Femur (tissue), 1 donor: ENCODE measurements around the gene SYDE1.
"Not testable (repeated sequence)": the region's sequence is repeated elsewhere in the genome, so short reads cannot be mapped to it uniquely, and the experiment has no call there.

ENCODE experiments used
- DNase-seq: peaks from one replicate; pipeline ENCODE4 v3.0.0-alpha.2; 2017

The SYDE1 gene

GRCh38 chr19:15107061-15108010 lies at the start of gene SYDE1:
Gene SYDE1, plus strand, starts transcription at chr19:15107401. Its CDS starts 33 bp downstream, at chr19:15107434.
- peak; percentile 82 for DNase-seq

GRCh38 chr19:15062036-15062435 lies 45.2 kb upstream of the SYDE1 start:
- no peak for DNase-seq

GRCh38 chr19:15070386-15070785 lies 36.8 kb upstream of the SYDE1 start:
- DNase-seq, result not testable (repeated sequence)

- no peak for DNase-seq
These were observed 34.1 kb upstream of the SYDE1 start for GRCh38 chr19:15072930-15073647.

GRCh38 chr19:15074371-15074770 lies 32.8 kb upstream of the SYDE1 start:
- DNase-seq, result no peak

GRCh38 chr19:15075806-15076205 lies 31.4 kb upstream of the SYDE1 start:
- DNase-seq, result no peak

GRCh38 chr19:15080002-15080401 lies 27.2 kb upstream of the SYDE1 start:
- DNase-seq, result not testable (repeated sequence)

- no peak for DNase-seq
These were observed 25.3 kb upstream of the SYDE1 start, which contains the start of gene OR1I1 for GRCh38 chr19:15081911-15082310. Gene OR1I1, plus strand, starts transcription at chr19:15082211. Its CDS starts 4,855 bp downstream, at chr19:15087066.

GRCh38 chr19:15087182-15087581 lies 20.0 kb upstream of the SYDE1 start:
- no peak for DNase-seq

GRCh38 chr19:15091918-15092753 lies 15.1 kb upstream of the SYDE1 start:
- peak; percentile 41 for DNase-seq

- DNase-seq, result no peak
These were observed 14.2 kb upstream of the SYDE1 start for GRCh38 chr19:15093001-15093400.

GRCh38 chr19:15096223-15096622 lies 11.0 kb upstream of the SYDE1 start:
- no peak for DNase-seq

- DNase-seq, result not testable (repeated sequence)
These were observed 9.2 kb upstream of the SYDE1 start for GRCh38 chr19:15097980-15098379.

- no peak for DNase-seq
These were observed 8.7 kb upstream of the SYDE1 start for GRCh38 chr19:15098460-15098859.

GRCh38 chr19:15099017-15099582 lies 8.1 kb upstream of the SYDE1 start:
- DNase-seq, result no peak

GRCh38 chr19:15101479-15102082 lies 5.6 kb upstream of the SYDE1 start:
- DNase-seq, result no peak

GRCh38 chr19:15104003-15104402 lies 3.2 kb upstream of the SYDE1 start:
- DNase-seq, result no peak

- no peak for DNase-seq
These were observed 2.8 kb upstream of the SYDE1 start for GRCh38 chr19:15104411-15104810.

GRCh38 chr19:15105044-15105443 lies 2.2 kb upstream of the SYDE1 start:
- DNase-seq, result no peak

- DNase-seq, result no peak
These were observed 1.1 kb downstream of the SYDE1 start for GRCh38 chr19:15108145-15108844.
